Left ventricle myocardium inferior (tissue), 1 donor: ENCODE data around the gene ARHGEF6. TPM values are rescaled to one million over a fixed set of nuclear protein-coding genes. Genes with fewer than 3 reads are reported as not detected.

Source experiments
- DNase-seq: peaks from one replicate; pipeline ENCODE4 v3.0.0-alpha.2; 2020
- H3K27ac ChIP-seq: fragments of 200-600 bp; replicated peaks from 2 replicates; pipeline ENCODE4 v1.8.0; 2021
- H3K27me3 ChIP-seq: fragments of 200-600 bp; 2 replicates; pipeline ENCODE4 v1.8.0; 2021; ENCODE audit warnings: low read depth
- H3K36me3 ChIP-seq: fragments of 200-600 bp; 2 replicates; pipeline ENCODE4 v1.8.0; 2021
- H3K4me1 ChIP-seq: fragments of 200-600 bp; 2 replicates; pipeline ENCODE4 v1.8.0; 2021
- H3K4me3 ChIP-seq: fragments of 200-600 bp; 2 replicates; pipeline ENCODE4 v1.8.0; 2021; ENCODE audit warnings: mild to moderate bottlenecking, moderate library complexity
- H3K9me3 ChIP-seq: fragments of 200-600 bp; replicated peaks from 2 replicates; pipeline ENCODE4 v1.8.0; 2021
- intact Hi-C: fragments of 100-400 bp; cut with micrococcal nuclease; formaldehyde crosslinking; loops from one replicate; pipeline ENCODE4 v1.11.0; 2022
- total RNA-seq: library from RNA; stranded (reverse); fragmentation: NEBNext Ultra II Directional; extraction: Animal tissue kit (Norgen Biotek cat#: 25700); gene quantifications from one replicate; pipeline ENCODE4 v1.2.1, GENCODE V29; 2021
- TF ChIP-seq, protein P1 (sequence below): fragments of 200-600 bp; IDR thresholded peaks from 2 replicates; pipeline ENCODE4 v1.8.0; 2021; ENCODE audit warnings: antibody characterized with exemption, mild to moderate bottlenecking, borderline replicate concordance
- donor health status: DM: no; HTN: yes; CAD: no; lungs with severe emphysema.

Gene ARHGEF6
- total RNA-seq, 1 donor from 2014 or later = 54.9 TPM

DNA sequence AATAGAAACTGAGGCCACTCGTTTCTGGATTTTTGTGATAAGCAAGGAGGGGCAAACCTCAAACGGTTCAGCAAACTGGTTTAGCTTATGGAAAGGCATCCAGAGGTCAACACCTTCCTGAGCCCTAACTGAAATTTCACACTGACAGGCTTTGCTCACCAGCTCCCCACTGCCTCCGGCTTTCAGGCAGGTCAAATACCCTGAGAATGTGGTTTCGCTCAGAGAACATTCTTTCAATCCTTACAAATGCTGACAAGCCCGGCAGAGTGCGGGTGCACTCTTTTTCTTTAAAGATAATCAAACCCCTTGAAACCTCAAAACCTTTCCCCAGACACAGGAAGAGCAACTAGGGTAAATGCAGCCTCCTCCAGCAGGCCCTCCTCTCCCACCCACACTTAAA lies 91.3 kb downstream of the ARHGEF6 start:
- H3K9me3 ChIP-seq = no peaks in the 10 kb centered on the region
- intact Hi-C loops = no loop called here
- peaks cover 30% of the 10 kb centered on the region for H3K36me3 ChIP-seq
- DNase-seq = no peak
- no peaks in the 10 kb centered on the region for H3K4me1 ChIP-seq
- no peak overlapping the region for H3K4me3 ChIP-seq
- H3K27ac ChIP-seq = no peak overlapping the region
- TF ChIP-seq, protein P1, sequence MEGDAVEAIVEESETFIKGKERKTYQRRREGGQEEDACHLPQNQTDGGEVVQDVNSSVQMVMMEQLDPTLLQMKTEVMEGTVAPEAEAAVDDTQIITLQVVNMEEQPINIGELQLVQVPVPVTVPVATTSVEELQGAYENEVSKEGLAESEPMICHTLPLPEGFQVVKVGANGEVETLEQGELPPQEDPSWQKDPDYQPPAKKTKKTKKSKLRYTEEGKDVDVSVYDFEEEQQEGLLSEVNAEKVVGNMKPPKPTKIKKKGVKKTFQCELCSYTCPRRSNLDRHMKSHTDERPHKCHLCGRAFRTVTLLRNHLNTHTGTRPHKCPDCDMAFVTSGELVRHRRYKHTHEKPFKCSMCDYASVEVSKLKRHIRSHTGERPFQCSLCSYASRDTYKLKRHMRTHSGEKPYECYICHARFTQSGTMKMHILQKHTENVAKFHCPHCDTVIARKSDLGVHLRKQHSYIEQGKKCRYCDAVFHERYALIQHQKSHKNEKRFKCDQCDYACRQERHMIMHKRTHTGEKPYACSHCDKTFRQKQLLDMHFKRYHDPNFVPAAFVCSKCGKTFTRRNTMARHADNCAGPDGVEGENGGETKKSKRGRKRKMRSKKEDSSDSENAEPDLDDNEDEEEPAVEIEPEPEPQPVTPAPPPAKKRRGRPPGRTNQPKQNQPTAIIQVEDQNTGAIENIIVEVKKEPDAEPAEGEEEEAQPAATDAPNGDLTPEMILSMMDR = no peak
- no peaks in the 10 kb centered on the region for H3K27me3 ChIP-seq

DNA sequence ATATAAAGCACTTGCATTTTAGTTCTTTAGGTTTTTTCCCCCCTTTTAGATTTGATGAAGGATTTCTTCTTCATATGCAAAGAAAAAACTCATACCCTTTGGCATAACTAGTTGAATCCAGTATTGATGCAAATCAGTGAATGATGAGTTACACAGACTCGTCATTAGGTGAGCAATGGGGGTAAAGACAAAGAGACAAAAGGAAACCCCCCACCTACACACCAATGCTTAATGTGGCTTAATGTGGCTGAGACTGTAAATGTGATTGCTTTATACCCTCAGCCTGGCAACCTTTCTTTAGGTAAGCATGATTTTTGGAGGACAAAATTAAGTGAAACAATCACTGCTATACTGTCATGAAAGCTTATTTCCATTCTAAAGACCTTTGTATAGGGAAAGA lies 93.3 kb downstream of the ARHGEF6 start:
- peaks cover 34% of the 10 kb centered on the region for H3K36me3 ChIP-seq
- H3K9me3 ChIP-seq = no peaks in the 10 kb centered on the region
- H3K27me3 ChIP-seq = no peaks in the 10 kb centered on the region
- H3K4me3 ChIP-seq = no peak overlapping the region
- no peak overlapping the region for H3K27ac ChIP-seq
- TF ChIP-seq, protein P1 = no peak
- intact Hi-C loops = no loop called here
- H3K4me1 ChIP-seq = no peaks in the 10 kb centered on the region
- no peak for DNase-seq

DNA sequence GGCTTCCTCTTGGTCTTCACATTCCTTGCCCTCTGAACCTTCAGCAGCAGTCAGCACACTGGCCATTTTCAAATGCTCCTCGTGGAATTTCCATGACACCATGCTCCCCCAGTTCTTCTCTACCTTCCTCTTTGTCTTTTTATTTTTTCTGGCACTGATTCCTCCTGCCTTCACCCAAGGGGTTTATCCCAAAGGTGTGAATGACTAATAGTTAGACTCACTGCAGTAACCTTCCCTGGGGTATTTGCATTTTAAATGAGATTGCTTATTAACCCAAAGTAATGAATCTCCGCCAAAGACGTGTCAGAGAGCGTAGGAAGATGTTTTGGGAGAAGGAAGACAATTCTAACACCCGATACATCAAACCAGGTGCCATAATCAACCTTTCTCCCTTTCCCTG lies 96.6 kb downstream of the ARHGEF6 start:
- Histone ChIP-seq H3K9me3 (no peaks in the 10 kb centered on the region), H3K27ac (no peak overlapping the region), H3K4me3 (no peak overlapping the region), H3K27me3 (no peaks in the 10 kb centered on the region), H3K36me3 (peaks cover 47% of the 10 kb centered on the region), H3K4me1 (no peaks in the 10 kb centered on the region)
- TF ChIP-seq, protein P1 = no peak
- intact Hi-C loops = no loop called here
- no peak for DNase-seq

DNA sequence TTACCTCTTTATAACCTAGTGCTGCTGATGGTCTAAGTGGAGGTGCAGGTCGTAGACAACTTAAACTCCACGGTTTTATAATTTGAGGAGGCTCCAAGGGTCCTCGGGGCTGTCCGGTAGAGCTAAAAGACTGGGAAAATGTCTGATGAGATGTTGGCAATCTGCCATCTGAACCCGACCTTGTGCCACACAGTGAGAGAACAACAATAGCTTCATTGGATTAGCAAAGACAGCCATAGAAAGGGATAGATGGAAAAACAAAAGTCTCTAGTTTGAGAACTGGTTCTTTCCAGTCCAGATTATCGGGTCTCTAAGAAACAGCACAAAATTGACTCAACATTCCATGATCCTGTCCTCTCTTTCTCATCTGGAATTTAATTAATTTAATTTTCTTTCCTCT lies 101.2 kb downstream of the ARHGEF6 start:
- H3K4me3 ChIP-seq = no peak overlapping the region
- no peaks in the 10 kb centered on the region for H3K4me1 ChIP-seq
- no peak for DNase-seq
- peaks cover 35% of the 10 kb centered on the region for H3K36me3 ChIP-seq
- no peaks in the 10 kb centered on the region for H3K9me3 ChIP-seq
- no peak overlapping the region for H3K27ac ChIP-seq
- no peaks in the 10 kb centered on the region for H3K27me3 ChIP-seq
- intact Hi-C loops = no loop called here
- TF ChIP-seq, protein P1 = no peak

DNA sequence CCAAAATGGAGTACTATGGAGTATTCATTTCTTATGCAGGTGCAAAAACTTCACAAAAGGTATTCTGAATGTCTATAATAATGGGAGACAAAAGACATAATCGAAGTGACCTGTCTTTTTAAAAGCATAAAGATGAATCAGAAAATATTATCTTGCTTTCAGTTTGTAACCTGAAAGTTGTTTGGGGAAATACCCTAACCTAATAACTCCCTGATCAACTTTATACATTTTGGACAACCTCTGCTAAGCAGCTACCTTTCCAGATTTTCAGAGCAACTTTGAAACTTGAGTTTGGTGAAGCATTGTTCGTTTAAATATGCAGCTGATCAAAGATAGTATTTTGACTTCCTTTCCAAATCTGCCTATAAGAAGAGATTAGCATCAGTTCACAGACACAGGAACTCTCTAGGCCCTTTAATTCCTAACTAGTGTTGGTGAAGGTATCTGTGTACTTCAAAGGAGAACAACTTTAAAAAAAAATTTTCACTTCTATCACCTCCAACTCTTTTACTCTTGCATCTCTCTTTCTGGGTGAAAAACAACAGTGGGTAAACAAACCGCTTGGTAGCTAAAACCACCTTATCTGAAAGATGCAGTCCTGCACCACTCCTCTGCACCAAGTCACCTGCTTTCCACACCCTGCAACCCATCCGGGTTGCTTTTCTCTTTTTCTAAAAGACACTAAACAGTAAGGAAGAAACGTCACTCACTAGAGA lies 106.3 kb downstream of the ARHGEF6 start:
- Histone ChIP-seq H3K27ac (no peak overlapping the region), H3K36me3 (peaks cover 42% of the 10 kb centered on the region), H3K9me3 (no peaks in the 10 kb centered on the region), H3K27me3 (no peaks in the 10 kb centered on the region), H3K4me1 (no peaks in the 10 kb centered on the region), H3K4me3 (no peak overlapping the region)
- no peak for DNase-seq
- TF ChIP-seq, protein P1 = no peak
- intact Hi-C loops = no loop called here
